ENCODE data around the gene KIF26A. TPM values are rescaled to one million over a fixed set of nuclear protein-coding genes. Genes with fewer than 3 reads are reported as not detected.

Gene KIF26A
- total RNA-seq, 1 donor from 2014 or later = 20.0 TPM

- Mint-ChIP-seq H3K36me3 (no peaks in the 10 kb centered on the region), H3K4me3 (no peak overlapping the region), H3K9me3 (no peaks in the 10 kb centered on the region), H3K27ac (no peak overlapping the region), H3K4me1 (peaks cover 7% of the 10 kb centered on the region), H3K27me3 (ENCODE audit: low read depth) (peaks cover 7% of the 10 kb centered on the region)
- no peak for DNase-seq (ENCODE audit: low spot score in 2 of 2, unreplicated experiment in 2 of 2)
- no peak for TF ChIP-seq CTCF (IDR thresholded peaks at IDR 0.05; ENCODE audit: unreplicated experiment)
Measured at GRCh38 chr14:104101086-104101621, 37.2 kb upstream of the KIF26A start.

- Mint-ChIP-seq H3K9me3 (no peaks in the 10 kb centered on the region), H3K27me3 (ENCODE audit: low read depth) (peaks cover 5% of the 10 kb centered on the region), H3K4me1 (peaks cover 7% of the 10 kb centered on the region), H3K4me3 (no peak overlapping the region), H3K27ac (no peak overlapping the region), H3K36me3 (no peaks in the 10 kb centered on the region)
- no peak for TF ChIP-seq CTCF (IDR thresholded peaks at IDR 0.05; ENCODE audit: unreplicated experiment)
- no peak for DNase-seq (ENCODE audit: low spot score in 2 of 2, unreplicated experiment in 2 of 2)
Measured at GRCh38 chr14:104101651-104102281, 36.6 kb upstream of the KIF26A start.

- no peak for DNase-seq (ENCODE audit: low spot score in 2 of 2, unreplicated experiment in 2 of 2)
- Mint-ChIP-seq H3K4me1 (peaks cover 7% of the 10 kb centered on the region), H3K36me3 (no peaks in the 10 kb centered on the region), H3K9me3 (no peaks in the 10 kb centered on the region), H3K27me3 (ENCODE audit: low read depth) (peaks cover 5% of the 10 kb centered on the region), H3K27ac (no peak overlapping the region), H3K4me3 (no peak overlapping the region)
- no peak for TF ChIP-seq CTCF (IDR thresholded peaks at IDR 0.05; ENCODE audit: unreplicated experiment)
Measured at GRCh38 chr14:104102282-104102914, 36.0 kb upstream of the KIF26A start.

GRCh38 chr14:104103061-104103445, 35.3 kb upstream of the KIF26A start:
- H3K4me1 Mint-ChIP-seq = peaks cover 9% of the 10 kb centered on the region
- no peaks in the 10 kb centered on the region for H3K9me3 Mint-ChIP-seq
- TF ChIP-seq CTCF (IDR thresholded peaks at IDR 0.05; ENCODE audit: unreplicated experiment) = no peak
- no peak overlapping the region for H3K4me3 Mint-ChIP-seq
- H3K27ac Mint-ChIP-seq = no peak overlapping the region
- no peaks in the 10 kb centered on the region for H3K36me3 Mint-ChIP-seq
- DNase-seq (ENCODE audit: low spot score in 2 of 2, unreplicated experiment in 2 of 2) = no peak
- peaks cover 1% of the 10 kb centered on the region for H3K27me3 Mint-ChIP-seq (ENCODE audit: low read depth)

- Mint-ChIP-seq H3K27me3 (ENCODE audit: low read depth) (no peaks in the 10 kb centered on the region), H3K9me3 (no peaks in the 10 kb centered on the region), H3K27ac (no peak overlapping the region), H3K4me3 (no peak overlapping the region), H3K36me3 (no peaks in the 10 kb centered on the region), H3K4me1 (peaks cover 10% of the 10 kb centered on the region)
- no peak for TF ChIP-seq CTCF (IDR thresholded peaks at IDR 0.05; ENCODE audit: unreplicated experiment)
- peak in 1 of 2 experiments; percentile 16 for DNase-seq (ENCODE audit: low spot score in 2 of 2, unreplicated experiment in 2 of 2)
Measured at GRCh38 chr14:104103446-104104075, 34.8 kb upstream of the KIF26A start.
